ENCODE results near the gene WWTR1.

DNA sequence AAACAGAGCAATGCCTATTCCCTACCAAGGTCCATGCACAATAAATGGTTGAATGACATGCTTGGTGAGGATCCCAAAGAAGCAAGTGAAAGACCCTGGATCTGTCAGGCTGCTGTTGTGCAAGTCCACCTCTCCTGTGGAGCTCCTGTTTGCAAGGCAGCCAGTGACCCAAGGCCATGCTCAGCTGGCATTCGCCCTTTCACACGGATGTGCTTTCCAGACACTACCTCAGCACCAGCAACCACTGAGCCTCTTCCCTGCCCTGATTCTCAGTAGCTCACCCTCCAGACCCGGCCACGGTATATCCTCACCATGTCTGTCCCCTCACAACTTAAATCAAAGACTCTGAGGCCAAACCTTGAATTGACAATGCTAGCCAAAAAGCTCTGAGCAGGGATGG, 23.3 kb downstream of the WWTR1 start:
- TF ChIP-seq, protein P1, sequence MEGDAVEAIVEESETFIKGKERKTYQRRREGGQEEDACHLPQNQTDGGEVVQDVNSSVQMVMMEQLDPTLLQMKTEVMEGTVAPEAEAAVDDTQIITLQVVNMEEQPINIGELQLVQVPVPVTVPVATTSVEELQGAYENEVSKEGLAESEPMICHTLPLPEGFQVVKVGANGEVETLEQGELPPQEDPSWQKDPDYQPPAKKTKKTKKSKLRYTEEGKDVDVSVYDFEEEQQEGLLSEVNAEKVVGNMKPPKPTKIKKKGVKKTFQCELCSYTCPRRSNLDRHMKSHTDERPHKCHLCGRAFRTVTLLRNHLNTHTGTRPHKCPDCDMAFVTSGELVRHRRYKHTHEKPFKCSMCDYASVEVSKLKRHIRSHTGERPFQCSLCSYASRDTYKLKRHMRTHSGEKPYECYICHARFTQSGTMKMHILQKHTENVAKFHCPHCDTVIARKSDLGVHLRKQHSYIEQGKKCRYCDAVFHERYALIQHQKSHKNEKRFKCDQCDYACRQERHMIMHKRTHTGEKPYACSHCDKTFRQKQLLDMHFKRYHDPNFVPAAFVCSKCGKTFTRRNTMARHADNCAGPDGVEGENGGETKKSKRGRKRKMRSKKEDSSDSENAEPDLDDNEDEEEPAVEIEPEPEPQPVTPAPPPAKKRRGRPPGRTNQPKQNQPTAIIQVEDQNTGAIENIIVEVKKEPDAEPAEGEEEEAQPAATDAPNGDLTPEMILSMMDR (conservative IDR thresholded peaks at IDR 0.05; ENCODE audit: low read depth in 2 of 2), result no peak
- no peak for TF ChIP-seq EZH2 (IDR thresholded peaks at IDR 0.05; ENCODE audit: low read depth, unreplicated experiment)
- TF ChIP-seq EZH2phosphoT487 (IDR thresholded peaks at IDR 0.05; ENCODE audit: unreplicated experiment), result no peak
- TF ChIP-seq, protein P2, sequence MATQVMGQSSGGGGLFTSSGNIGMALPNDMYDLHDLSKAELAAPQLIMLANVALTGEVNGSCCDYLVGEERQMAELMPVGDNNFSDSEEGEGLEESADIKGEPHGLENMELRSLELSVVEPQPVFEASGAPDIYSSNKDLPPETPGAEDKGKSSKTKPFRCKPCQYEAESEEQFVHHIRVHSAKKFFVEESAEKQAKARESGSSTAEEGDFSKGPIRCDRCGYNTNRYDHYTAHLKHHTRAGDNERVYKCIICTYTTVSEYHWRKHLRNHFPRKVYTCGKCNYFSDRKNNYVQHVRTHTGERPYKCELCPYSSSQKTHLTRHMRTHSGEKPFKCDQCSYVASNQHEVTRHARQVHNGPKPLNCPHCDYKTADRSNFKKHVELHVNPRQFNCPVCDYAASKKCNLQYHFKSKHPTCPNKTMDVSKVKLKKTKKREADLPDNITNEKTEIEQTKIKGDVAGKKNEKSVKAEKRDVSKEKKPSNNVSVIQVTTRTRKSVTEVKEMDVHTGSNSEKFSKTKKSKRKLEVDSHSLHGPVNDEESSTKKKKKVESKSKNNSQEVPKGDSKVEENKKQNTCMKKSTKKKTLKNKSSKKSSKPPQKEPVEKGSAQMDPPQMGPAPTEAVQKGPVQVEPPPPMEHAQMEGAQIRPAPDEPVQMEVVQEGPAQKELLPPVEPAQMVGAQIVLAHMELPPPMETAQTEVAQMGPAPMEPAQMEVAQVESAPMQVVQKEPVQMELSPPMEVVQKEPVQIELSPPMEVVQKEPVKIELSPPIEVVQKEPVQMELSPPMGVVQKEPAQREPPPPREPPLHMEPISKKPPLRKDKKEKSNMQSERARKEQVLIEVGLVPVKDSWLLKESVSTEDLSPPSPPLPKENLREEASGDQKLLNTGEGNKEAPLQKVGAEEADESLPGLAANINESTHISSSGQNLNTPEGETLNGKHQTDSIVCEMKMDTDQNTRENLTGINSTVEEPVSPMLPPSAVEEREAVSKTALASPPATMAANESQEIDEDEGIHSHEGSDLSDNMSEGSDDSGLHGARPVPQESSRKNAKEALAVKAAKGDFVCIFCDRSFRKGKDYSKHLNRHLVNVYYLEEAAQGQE (IDR thresholded peaks at IDR 0.05; ENCODE audit: unreplicated experiment), result no peak
- no peak for TF ChIP-seq POLR2AphosphoS5 (IDR thresholded peaks at IDR 0.05; ENCODE audit: low read depth)
- TF ChIP-seq STAT1 (IDR thresholded peaks at IDR 0.05; ENCODE audit: unreplicated experiment), result no peak
- TF ChIP-seq CREB1 (CRISPR knock-in tag; IDR thresholded peaks at IDR 0.05; ENCODE audit: low read depth), result no peak
- TF ChIP-seq, protein P3, sequence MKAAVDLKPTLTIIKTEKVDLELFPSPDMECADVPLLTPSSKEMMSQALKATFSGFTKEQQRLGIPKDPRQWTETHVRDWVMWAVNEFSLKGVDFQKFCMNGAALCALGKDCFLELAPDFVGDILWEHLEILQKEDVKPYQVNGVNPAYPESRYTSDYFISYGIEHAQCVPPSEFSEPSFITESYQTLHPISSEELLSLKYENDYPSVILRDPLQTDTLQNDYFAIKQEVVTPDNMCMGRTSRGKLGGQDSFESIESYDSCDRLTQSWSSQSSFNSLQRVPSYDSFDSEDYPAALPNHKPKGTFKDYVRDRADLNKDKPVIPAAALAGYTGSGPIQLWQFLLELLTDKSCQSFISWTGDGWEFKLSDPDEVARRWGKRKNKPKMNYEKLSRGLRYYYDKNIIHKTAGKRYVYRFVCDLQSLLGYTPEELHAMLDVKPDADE (IDR thresholded peaks at IDR 0.05), result no peak
- no peak for TF ChIP-seq ZNF114 (CRISPR knock-in tag; IDR thresholded peaks at IDR 0.05)
- TF ChIP-seq, protein P4, sequence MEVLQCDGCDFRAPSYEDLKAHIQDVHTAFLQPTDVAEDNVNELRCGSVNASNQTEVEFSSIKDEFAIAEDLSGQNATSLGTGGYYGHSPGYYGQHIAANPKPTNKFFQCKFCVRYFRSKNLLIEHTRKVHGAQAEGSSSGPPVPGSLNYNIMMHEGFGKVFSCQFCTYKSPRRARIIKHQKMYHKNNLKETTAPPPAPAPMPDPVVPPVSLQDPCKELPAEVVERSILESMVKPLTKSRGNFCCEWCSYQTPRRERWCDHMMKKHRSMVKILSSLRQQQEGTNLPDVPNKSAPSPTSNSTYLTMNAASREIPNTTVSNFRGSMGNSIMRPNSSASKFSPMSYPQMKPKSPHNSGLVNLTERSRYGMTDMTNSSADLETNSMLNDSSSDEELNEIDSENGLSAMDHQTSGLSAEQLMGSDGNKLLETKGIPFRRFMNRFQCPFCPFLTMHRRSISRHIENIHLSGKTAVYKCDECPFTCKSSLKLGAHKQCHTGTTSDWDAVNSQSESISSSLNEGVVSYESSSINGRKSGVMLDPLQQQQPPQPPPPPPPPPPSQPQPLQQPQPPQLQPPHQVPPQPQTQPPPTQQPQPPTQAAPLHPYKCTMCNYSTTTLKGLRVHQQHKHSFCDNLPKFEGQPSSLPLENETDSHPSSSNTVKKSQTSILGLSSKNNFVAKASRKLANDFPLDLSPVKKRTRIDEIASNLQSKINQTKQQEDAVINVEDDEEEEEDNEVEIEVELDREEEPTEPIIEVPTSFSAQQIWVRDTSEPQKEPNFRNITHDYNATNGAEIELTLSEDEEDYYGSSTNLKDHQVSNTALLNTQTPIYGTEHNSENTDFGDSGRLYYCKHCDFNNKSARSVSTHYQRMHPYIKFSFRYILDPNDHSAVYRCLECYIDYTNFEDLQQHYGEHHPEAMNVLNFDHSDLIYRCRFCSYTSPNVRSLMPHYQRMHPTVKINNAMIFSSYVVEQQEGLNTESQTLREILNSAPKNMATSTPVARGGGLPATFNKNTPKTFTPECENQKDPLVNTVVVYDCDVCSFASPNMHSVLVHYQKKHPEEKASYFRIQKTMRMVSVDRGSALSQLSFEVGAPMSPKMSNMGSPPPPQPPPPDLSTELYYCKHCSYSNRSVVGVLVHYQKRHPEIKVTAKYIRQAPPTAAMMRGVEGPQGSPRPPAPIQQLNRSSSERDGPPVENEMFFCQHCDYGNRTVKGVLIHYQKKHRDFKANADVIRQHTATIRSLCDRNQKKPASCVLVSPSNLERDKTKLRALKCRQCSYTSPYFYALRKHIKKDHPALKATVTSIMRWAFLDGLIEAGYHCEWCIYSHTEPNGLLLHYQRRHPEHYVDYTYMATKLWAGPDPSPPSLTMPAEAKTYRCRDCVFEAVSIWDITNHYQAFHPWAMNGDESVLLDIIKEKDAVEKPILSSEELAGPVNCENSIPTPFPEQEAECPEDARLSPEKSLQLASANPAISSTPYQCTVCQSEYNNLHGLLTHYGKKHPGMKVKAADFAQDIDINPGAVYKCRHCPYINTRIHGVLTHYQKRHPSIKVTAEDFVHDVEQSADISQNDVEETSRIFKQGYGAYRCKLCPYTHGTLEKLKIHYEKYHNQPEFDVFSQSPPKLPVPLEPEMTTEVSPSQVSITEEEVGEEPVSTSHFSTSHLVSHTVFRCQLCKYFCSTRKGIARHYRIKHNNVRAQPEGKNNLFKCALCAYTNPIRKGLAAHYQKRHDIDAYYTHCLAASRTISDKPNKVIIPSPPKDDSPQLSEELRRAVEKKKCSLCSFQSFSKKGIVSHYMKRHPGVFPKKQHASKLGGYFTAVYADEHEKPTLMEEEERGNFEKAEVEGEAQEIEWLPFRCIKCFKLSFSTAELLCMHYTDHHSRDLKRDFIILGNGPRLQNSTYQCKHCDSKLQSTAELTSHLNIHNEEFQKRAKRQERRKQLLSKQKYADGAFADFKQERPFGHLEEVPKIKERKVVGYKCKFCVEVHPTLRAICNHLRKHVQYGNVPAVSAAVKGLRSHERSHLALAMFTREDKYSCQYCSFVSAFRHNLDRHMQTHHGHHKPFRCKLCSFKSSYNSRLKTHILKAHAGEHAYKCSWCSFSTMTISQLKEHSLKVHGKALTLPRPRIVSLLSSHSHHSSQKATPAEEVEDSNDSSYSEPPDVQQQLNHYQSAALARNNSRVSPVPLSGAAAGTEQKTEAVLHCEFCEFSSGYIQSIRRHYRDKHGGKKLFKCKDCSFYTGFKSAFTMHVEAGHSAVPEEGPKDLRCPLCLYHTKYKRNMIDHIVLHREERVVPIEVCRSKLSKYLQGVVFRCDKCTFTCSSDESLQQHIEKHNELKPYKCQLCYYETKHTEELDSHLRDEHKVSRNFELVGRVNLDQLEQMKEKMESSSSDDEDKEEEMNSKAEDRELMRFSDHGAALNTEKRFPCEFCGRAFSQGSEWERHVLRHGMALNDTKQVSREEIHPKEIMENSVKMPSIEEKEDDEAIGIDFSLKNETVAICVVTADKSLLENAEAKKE (CRISPR knock-in tag; IDR thresholded peaks at IDR 0.05), result no peak
- no peak for TF ChIP-seq JUNB (IDR thresholded peaks at IDR 0.05; ENCODE audit: unreplicated experiment)
- TF ChIP-seq NANOG (IDR thresholded peaks at IDR 0.05; ENCODE audit: borderline replicate concordance), result no peak

Measured in GM23338 (cell line).